Suppressor macrophage treated with lipopolysaccharide for 4 hours (primary cell): ENCODE results near the gene LRIT3.
"Not testable (repeated sequence)": the region's sequence is repeated elsewhere in the genome, so short reads cannot be mapped to it uniquely, and the experiment has no call there.

ENCODE experiments used
- DNase-seq: peaks from one replicate; pipeline ENCODE4 v3.0.0-alpha.2; 2020

The LRIT3 gene

GRCh38 chr4:109850601-109851000 lies 2.7 kb downstream of the LRIT3 start:
- DNase-seq: no peak

GRCh38 chr4:109859426-109860300 lies 11.8 kb downstream of the LRIT3 start:
- not testable (repeated sequence) for DNase-seq

- no peak for DNase-seq
Measured at GRCh38 chr4:109861271-109861670, 13.4 kb downstream of the LRIT3 start.

- no peak for DNase-seq
Measured at GRCh38 chr4:109861916-109862511, 14.1 kb downstream of the LRIT3 start.

- no peak for DNase-seq
Measured at GRCh38 chr4:109864134-109864533, 16.2 kb downstream of the LRIT3 start.

GRCh38 chr4:109870061-109870460 lies 22.2 kb downstream of the LRIT3 start:
- no peak for DNase-seq

- no peak for DNase-seq
Measured at GRCh38 chr4:109872065-109872464, 24.2 kb downstream of the LRIT3 start.

- no peak for DNase-seq
Measured at GRCh38 chr4:109872950-109873656, 25.2 kb downstream of the LRIT3 start.

GRCh38 chr4:109873791-109874514 lies 26.0 kb downstream of the LRIT3 start:
- DNase-seq: no peak

- DNase-seq: no peak
Measured at GRCh38 chr4:109875106-109875505, 27.2 kb downstream of the LRIT3 start.

GRCh38 chr4:109875553-109875952 lies 27.6 kb downstream of the LRIT3 start:
- not testable (repeated sequence) for DNase-seq

- DNase-seq: no peak
Measured at GRCh38 chr4:109876634-109877265, 28.8 kb downstream of the LRIT3 start.

- DNase-seq: no peak
Measured at GRCh38 chr4:109877400-109877799, 29.5 kb downstream of the LRIT3 start.

- DNase-seq: no peak
Measured at GRCh38 chr4:109878355-109878754, 30.4 kb downstream of the LRIT3 start.

GRCh38 chr4:109879081-109879480 lies 31.2 kb downstream of the LRIT3 start:
- DNase-seq: no peak

GRCh38 chr4:109879636-109880314 lies 31.9 kb downstream of the LRIT3 start:
- no peak for DNase-seq

- DNase-seq: no peak
Measured at GRCh38 chr4:109886303-109886702, 38.4 kb downstream of the LRIT3 start.

GRCh38 chr4:109887071-109887470 lies 39.2 kb downstream of the LRIT3 start:
- DNase-seq: no peak

GRCh38 chr4:109890076-109890475 lies 42.2 kb downstream of the LRIT3 start:
- no peak for DNase-seq

GRCh38 chr4:109902559-109903251 lies 54.8 kb downstream of the LRIT3 start:
- DNase-seq: no peak

- DNase-seq: no peak
Measured at GRCh38 chr4:109908731-109909130, 60.8 kb downstream of the LRIT3 start.
